H1 (cell line): ENCODE measurements around the gene IFNA2. TPM values are rescaled to one million over a fixed set of nuclear protein-coding genes. Genes with fewer than 3 reads are reported as not detected.

Experiments
- ASH2L ChIP-seq: fragments of 200-600, 300-600 bp; sonication (generic); IDR thresholded peaks from one replicate; pipeline ENCODE4 v1.7.1; 2017; ENCODE audit warnings: low read length
- BRCA1 ChIP-seq: IDR thresholded peaks from 2 replicates; pipeline ENCODE4 v1.6.1; 2012; ENCODE audit warnings: low read depth, low read length, improper control_type of control experiment
- JUND ChIP-seq: IDR thresholded peaks from 2 replicates; pipeline ENCODE4 v1.6.1; 2011; ENCODE audit warnings: mild to moderate bottlenecking, improper control_type of control experiment, low read length
- POLR2AphosphoS5 ChIP-seq: IDR thresholded peaks from 2 replicates; pipeline ENCODE4 v1.6.1; 2011; ENCODE audit warnings: low read depth, low read length
- RNF2 ChIP-seq: fragments of 200-900, 300-1000 bp; sonication (generic); IDR thresholded peaks from 2 replicates; pipeline ENCODE4 v1.7.1; 2016; ENCODE audit warnings: borderline replicate concordance, low read depth, mild to moderate bottlenecking, antibody characterized with exemption, low read length; ENCODE audit not compliant: poor library complexity, severe bottlenecking; ENCODE audit errors: missing control alignments
- TAF1 ChIP-seq: IDR thresholded peaks from 2 replicates; pipeline ENCODE4 v1.6.1; 2011; ENCODE audit warnings: mild to moderate bottlenecking, low read depth, low read length
- polyA plus RNA-seq, 7 experiments: library from polyadenylated mRNA; depleted of rRNA in 3 of 7; stranded (reverse) in 5 of 7; unstranded in 2 of 7; fragments of >200 nt in 5 of 7; fragments of 200-250 nt in 2 of 7; gene quantifications; 1 replicate in 5 of 7; 2 replicates in 1 of 7; 4 replicates in 1 of 7; pipeline versions ENCODE4 v1.2.1 to v1.2.3, GENCODE V29; 2011 to 2013; ENCODE audit warnings: missing spikeins in 2 of 7, mixed read lengths in 2 of 7
- total RNA-seq: library from RNA; stranded (reverse); fragmentation: NEBNext Ultra II Directional; extraction: Animal tissue kit (Norgen Biotek cat#: 25700); gene quantifications from 2 replicates; pipeline ENCODE4 v1.2.1, GENCODE V29; 2021

The IFNA2 gene
- total and polyA plus RNA-seq, 2 of the 8 experiments (the other 6 are each of a cell fraction or from before 2014, with no cell fraction given), result not detected

GRCh38 chr9:21399956-21400355 is 14.8 kb upstream of the IFNA2 start (continued):
- TF ChIP-seq RNF2, result no peak
- TF ChIP-seq BRCA1, result no peak
- no peak for TF ChIP-seq POLR2AphosphoS5
- no peak for TF ChIP-seq TAF1
- no peak for TF ChIP-seq JUND
- TF ChIP-seq ASH2L, result no peak
